ENCODE results near the gene ANO1.

The ANO1 gene

DNA sequence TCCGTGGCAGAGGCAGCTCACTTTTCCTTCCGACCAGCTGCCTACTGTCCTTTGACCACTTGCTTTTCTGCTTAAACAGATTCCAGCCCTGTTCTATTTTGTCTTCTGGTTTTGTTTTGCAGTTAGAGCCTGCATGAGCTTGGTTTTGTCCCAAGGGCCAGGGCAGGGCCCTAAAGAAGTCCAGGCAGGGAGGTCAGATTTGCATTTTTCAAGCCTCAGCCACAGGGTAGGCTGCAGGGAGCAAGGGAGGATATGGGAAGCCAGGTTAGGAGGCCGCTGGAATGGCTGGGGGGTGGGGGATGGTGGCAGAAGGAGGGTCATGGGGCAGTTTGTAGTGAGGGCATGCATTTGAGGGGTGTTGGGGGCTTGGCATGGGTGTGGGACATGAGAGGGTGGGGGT lies 148.1 kb downstream of the ANO1 start:
- DNase-seq, result no peak

GRCh38 chr11:70226967-70227366 lies 148.8 kb downstream of the ANO1 start:
- DNase-seq, result no peak

DNA sequence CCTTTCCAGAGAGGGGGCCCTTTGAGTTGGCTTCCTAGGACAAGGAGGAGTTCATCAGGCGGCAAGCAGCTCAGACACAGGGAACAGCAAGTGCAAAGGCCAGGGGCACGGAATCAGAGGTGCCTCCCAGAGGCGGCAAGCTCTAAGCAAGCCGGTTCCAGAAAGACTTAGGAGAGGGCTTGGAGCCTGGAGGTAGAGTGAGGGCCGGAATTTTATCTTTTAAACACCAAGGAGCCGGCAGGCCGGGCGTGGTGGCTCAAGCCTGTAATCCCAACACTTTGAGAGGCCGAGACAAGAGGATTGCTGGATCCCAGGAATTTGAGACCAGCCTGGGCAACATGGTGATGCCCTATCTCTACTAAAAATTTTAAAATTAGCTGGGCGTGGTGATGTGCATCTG lies 151.6 kb downstream of the ANO1 start:
- no peak for DNase-seq

DNA sequence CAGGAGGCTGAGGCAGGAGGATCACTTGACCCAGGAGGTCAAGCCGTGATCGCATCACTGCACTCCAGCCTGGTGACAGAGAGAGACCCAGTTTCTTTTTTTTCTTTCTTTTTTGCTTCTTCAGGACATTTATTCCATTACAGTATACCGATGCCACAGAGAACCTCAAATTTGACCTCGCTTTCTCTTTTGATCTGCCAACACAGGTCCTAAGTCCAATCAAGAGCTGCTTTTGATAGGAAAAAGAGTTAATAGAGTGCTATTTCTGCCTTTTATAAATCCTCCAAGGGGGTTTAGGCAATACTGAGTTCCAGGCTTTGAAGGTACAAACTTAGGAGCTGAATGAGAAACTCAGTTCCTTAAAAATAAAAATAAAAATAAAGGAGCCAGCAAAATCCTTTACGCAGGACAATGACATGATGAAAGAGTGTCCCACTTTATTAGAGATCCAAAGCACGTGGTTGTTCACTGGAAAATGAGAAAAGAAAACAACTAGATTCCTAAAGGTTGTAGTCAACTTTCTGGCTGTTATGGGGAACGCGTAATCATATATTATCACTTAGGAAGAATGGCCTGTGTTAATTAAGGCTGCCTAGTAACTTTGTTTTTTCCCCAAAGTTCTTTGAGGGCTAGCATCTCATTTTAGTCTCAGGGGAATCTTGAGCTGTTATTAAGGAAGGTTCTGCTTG lies 152.2 kb downstream of the ANO1 start:
- DNase-seq, result no peak

- no peak for DNase-seq
Measured at GRCh38 chr11:70230840-70231710, 153.0 kb downstream of the ANO1 start.

- DNase-seq, result no peak
Measured at GRCh38 chr11:70233034-70233433, 154.9 kb downstream of the ANO1 start.

DNA sequence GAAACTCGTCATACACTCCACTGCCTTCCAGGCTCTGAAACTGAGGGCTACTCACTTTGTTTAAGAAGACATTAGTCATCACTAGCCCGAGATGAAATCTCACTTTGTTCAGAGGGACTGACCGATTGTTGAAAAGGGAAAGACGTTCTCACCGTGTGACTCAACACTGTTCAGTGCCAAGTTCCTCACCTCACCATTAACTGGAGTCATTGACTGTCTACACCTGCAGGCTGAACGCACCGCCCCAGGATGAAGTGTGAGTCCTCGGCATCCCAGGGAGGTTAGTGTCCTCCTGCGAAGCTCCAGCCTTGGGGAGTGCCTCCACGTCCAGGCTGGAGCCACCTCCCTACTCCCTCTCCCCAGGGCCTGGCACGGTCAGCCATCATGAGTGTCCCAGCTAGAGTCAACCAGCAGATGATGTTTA lies 155.4 kb downstream of the ANO1 start:
- DNase-seq, result no peak

DNA sequence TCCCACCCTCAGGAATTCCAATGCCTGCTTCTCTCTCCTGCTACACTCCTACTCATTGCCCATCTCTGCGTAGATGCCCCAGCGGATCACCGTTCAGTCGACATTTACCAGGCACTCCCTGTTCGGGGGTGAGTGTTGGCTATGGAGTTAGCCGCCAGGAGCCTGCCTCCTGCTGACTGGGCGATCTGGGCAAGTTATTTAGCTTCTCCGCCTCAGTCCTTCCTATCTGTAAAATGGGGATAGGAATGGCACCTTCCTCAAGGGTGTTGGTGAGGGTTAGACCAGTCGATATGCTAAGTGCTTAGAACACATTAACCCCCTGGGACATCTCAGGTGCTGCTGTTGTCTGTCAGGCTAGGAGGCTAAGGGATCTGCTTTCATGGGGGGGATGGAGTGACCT lies 155.8 kb downstream of the ANO1 start:
- no peak for DNase-seq

Data from right forelimb (tissue), 1 donor.